HCT116 (cell line): Measurements from ENCODE around the gene TTC38. TPM values are rescaled to one million over a fixed set of nuclear protein-coding genes. Genes with fewer than 3 reads are reported as not detected.

Experiments
- ATAC-seq: fragments of 200-7000 bp; cut with Tn5 transposase; 2 replicates; pipeline ENCODE4 v1.9.1; 2020; ENCODE audit warnings: mild to moderate bottlenecking, moderate library complexity
- BruUV-seq: library from RNA; stranded (reverse); fragments of 400-500 nt; replicated peaks from 2 replicates; lab custom pipeline; 2021; lab: Mats Ljungman, UMichigan
- CTCF ChIA-PET: fragments of 300-600 bp; sonication (Branson Sonifier 250); formaldehyde crosslinking; loops from one replicate; lab custom pipeline; 2021; ENCODE audit warnings: antibody characterized with exemption; lab: Charles Lee
- POLR2A ChIA-PET: fragments of 300-600, 350-600 bp; sonication (Branson Sonifier 250); formaldehyde crosslinking; loops from one replicate; lab custom pipeline; 2021; ENCODE audit warnings: antibody characterized with exemption; lab: Charles Lee
- RAD21 ChIA-PET, 2 experiments: fragments of 300-600 bp; sonication (Branson Sonifier 250); formaldehyde crosslinking; loops; one replicate each; lab custom pipeline; 2023; ENCODE audit warnings: low total read pairs in 2 of 2; ENCODE audit not compliant: uncharacterized antibody in 2 of 2, unreplicated experiment in 2 of 2, low non-redundant PET in 1 of 2; lab: Charles Lee
- DNase-seq: peaks from one replicate; pipeline ENCODE4 v3.0.0-alpha.2; 2010; ENCODE audit warnings: low read depth, low spot score
- H2AFZ ChIP-seq: fragments of 200-600 bp; shearing (Covaris generic), sonication (generic); 2 replicates; pipeline ENCODE4 v1.6.1; 2017; ENCODE audit warnings: low read depth, mixed run types, mixed read lengths, antibody characterized with exemption, low read length; ENCODE audit not compliant: poor library complexity, severe bottlenecking
- H3K27ac ChIP-seq: 2 replicates; pipeline ENCODE4 v1.5.1; 2012; ENCODE audit warnings: low read depth, low read length
- H3K27me3 ChIP-seq: fragments of 200-600 bp; sonication (generic); 2 replicates; pipeline ENCODE4 v1.6.1; 2016; ENCODE audit warnings: mixed run types, low read length, mixed read lengths; ENCODE audit not compliant: insufficient read depth
- H3K36me3 ChIP-seq, 2 experiments: fragments of 200-500 bp in 1 of 2; fragments of 200-600 bp in 1 of 2; sonication (Bioruptor generic) in 1 of 2; sonication (generic) in 1 of 2; 2 replicates each; pipeline versions ENCODE4 v1.5.1 to v1.6.1; 2014 to 2016; ENCODE audit warnings: low read length in 2 of 2, inconsistent platforms in 1 of 2, mixed read lengths in 1 of 2, mixed run types in 1 of 2; ENCODE audit not compliant: insufficient read depth in 2 of 2, control insufficient read depth in 1 of 2
- H3K4me1 ChIP-seq, 2 experiments: fragments of 200-600 bp in 1 of 2; sonication (generic) in 1 of 2; 2 replicates each; pipeline versions ENCODE4 v1.5.1 to v1.6.1; 2012 to 2017; ENCODE audit warnings: low read length in 2 of 2, inconsistent platforms in 1 of 2, mild to moderate bottlenecking in 1 of 2, mixed read lengths in 1 of 2, mixed run types in 1 of 2, moderate library complexity in 1 of 2; ENCODE audit not compliant: insufficient read depth in 2 of 2, control insufficient read depth in 1 of 2
- H3K4me2 ChIP-seq: fragments of 200-600 bp; sonication (generic); 2 replicates; pipeline ENCODE4 v1.6.1; 2017; ENCODE audit warnings: mixed run types, low read length, mixed read lengths
- H3K4me3 ChIP-seq, 2 experiments: fragments of 200-600 bp in 1 of 2; sonication (generic) in 1 of 2; replicated peaks in 1 of 2; 2 replicates each; pipeline ENCODE4 v1.5.1; 2011 to 2016; ENCODE audit warnings: low read length in 2 of 2, control low read depth in 1 of 2, low read depth in 1 of 2, mild to moderate bottlenecking in 1 of 2, mixed read lengths in 1 of 2, mixed run types in 1 of 2
- H3K79me2 ChIP-seq: fragments of 200-600 bp; sonication (generic); 2 replicates; pipeline ENCODE4 v1.6.1; 2017; ENCODE audit warnings: mild to moderate bottlenecking, mixed run types, low read length, moderate library complexity, mixed read lengths; ENCODE audit not compliant: insufficient read depth
- H3K9ac ChIP-seq: fragments of 200-600 bp; sonication (generic); 2 replicates; pipeline ENCODE4 v1.6.1; 2016; ENCODE audit warnings: low read length, mixed read lengths
- H3K9me2 ChIP-seq: fragments of 200-600 bp; sonication (generic), shearing (Covaris generic); 2 replicates; pipeline ENCODE4 v1.6.1; 2017; ENCODE audit warnings: mixed run types, mild to moderate bottlenecking, moderate library complexity; ENCODE audit not compliant: insufficient read depth
- H3K9me3 ChIP-seq, 2 experiments: fragments of 200-500 bp in 1 of 2; fragments of 200-600 bp in 1 of 2; sonication (Bioruptor generic) in 1 of 2; sonication (generic) in 1 of 2; 2 replicates each; pipeline ENCODE4 v1.6.1; 2014 to 2017; ENCODE audit warnings: low read length in 2 of 2, mixed read lengths in 2 of 2, inconsistent platforms in 1 of 2, low read depth in 1 of 2, mild to moderate bottlenecking in 1 of 2, mixed run types in 1 of 2, moderate library complexity in 1 of 2; ENCODE audit not compliant: control insufficient read depth in 1 of 2, insufficient read depth in 1 of 2
- H4K20me1 ChIP-seq: fragments of 200-600 bp; sonication (generic), shearing (Covaris generic); 2 replicates; pipeline ENCODE4 v1.6.1; 2017; ENCODE audit warnings: mixed run types, mild to moderate bottlenecking, moderate library complexity; ENCODE audit not compliant: insufficient read depth
- CEBPB ChIP-seq: IDR thresholded peaks from 2 replicates; pipeline ENCODE4 v1.6.1; 2012; ENCODE audit warnings: low read depth
- EGR1 ChIP-seq: IDR thresholded peaks from 2 replicates; pipeline ENCODE4 v1.6.1; 2012; ENCODE audit warnings: low read depth
- ELF1 ChIP-seq: IDR thresholded peaks from 2 replicates; pipeline ENCODE4 v1.6.1; 2012; ENCODE audit warnings: low read depth, borderline replicate concordance
- EZH2phosphoT487 ChIP-seq: fragments of 200-600 bp; IDR thresholded peaks from 2 replicates; pipeline ENCODE4 v1.6.1; 2018; ENCODE audit warnings: antibody characterized with exemption, borderline replicate concordance
- SIN3A ChIP-seq: IDR thresholded peaks from 2 replicates; pipeline ENCODE4 v1.6.1; 2012; ENCODE audit warnings: low read depth
- SP1 ChIP-seq: IDR thresholded peaks from 2 replicates; pipeline ENCODE4 v1.6.1; 2012; ENCODE audit warnings: low read depth
- intact Hi-C: fragments of 100-400 bp; cut with micrococcal nuclease; formaldehyde crosslinking; loops from 2 replicates; pipeline ENCODE4 v1.10.0; 2022
- total RNA-seq: library from RNA; stranded (reverse); gene quantifications from one replicate; pipeline ENCODE4 v1.2.1, GENCODE V29; 2021; ENCODE audit not compliant: unreplicated experiment
- TF ChIP-seq, protein P1 (sequence below): IDR thresholded peaks from 2 replicates; pipeline ENCODE4 v1.6.1; 2012; ENCODE audit warnings: low read depth

TTC38 gene
- total RNA-seq, 1 experiment from 2014 or later: 22.9 TPM

DNA sequence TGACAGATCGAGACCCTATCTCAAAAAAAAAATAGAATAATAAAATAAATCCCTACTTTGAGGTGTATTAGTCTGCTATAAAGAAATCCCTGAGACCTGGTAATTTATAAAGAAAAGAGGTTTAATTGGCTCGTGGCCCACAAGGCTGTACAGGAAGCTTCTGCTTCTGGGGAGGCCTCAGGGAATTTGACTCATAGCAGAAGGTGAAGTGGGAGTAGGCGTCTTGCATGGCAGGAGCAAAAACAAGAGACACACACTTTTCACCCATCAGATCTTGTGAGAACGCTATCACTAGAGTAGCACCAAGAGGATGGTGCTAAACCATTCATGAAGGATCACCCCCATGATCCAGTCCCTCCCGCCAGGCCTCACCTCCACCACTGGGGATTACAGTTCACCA is 46.9 kb upstream of the TTC38 start:
- H4K20me1 ChIP-seq: no peaks in the 10 kb centered on the region
- H3K9me3 ChIP-seq: no peaks in the 10 kb centered on the region
- ATAC-seq (no peak), DNase-seq (no peak)
- ChIA-PET RAD21 (no interaction called here), POLR2A (no interaction called here)
- no peak overlapping the region for H3K4me2 ChIP-seq
- H3K27me3 ChIP-seq: no peaks in the 10 kb centered on the region
- H3K4me3 ChIP-seq: no peak overlapping the region
- BruUV-seq: no TSS peak
- TF ChIP-seq SP1 (no peak), SIN3A (no peak), EGR1 (no peak), CEBPB (no peak), EZH2phosphoT487 (no peak), ELF1 (no peak)
- TF ChIP-seq, protein P1, sequence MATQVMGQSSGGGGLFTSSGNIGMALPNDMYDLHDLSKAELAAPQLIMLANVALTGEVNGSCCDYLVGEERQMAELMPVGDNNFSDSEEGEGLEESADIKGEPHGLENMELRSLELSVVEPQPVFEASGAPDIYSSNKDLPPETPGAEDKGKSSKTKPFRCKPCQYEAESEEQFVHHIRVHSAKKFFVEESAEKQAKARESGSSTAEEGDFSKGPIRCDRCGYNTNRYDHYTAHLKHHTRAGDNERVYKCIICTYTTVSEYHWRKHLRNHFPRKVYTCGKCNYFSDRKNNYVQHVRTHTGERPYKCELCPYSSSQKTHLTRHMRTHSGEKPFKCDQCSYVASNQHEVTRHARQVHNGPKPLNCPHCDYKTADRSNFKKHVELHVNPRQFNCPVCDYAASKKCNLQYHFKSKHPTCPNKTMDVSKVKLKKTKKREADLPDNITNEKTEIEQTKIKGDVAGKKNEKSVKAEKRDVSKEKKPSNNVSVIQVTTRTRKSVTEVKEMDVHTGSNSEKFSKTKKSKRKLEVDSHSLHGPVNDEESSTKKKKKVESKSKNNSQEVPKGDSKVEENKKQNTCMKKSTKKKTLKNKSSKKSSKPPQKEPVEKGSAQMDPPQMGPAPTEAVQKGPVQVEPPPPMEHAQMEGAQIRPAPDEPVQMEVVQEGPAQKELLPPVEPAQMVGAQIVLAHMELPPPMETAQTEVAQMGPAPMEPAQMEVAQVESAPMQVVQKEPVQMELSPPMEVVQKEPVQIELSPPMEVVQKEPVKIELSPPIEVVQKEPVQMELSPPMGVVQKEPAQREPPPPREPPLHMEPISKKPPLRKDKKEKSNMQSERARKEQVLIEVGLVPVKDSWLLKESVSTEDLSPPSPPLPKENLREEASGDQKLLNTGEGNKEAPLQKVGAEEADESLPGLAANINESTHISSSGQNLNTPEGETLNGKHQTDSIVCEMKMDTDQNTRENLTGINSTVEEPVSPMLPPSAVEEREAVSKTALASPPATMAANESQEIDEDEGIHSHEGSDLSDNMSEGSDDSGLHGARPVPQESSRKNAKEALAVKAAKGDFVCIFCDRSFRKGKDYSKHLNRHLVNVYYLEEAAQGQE: no peak
- TF ChIP-seq, all 23 proteins: peak for 0
- Histone ChIP-seq H3K9ac (no peak overlapping the region), H3K9me2 (no peaks in the 10 kb centered on the region), H3K4me1 (no peaks in the 10 kb centered on the region), H2AFZ (no peak overlapping the region), H3K27ac (no peak overlapping the region), H3K79me2 (no peaks in the 10 kb centered on the region), H3K36me3 (no peaks in the 10 kb centered on the region)
- CTCF ChIA-PET: no interaction called here
- intact Hi-C loops: no loop called here
